ENCODE results near the gene PLCXD3. TPM values are rescaled to one million over a fixed set of nuclear protein-coding genes. Genes with fewer than 3 reads are reported as not detected.

The PLCXD3 gene
- total RNA-seq, 2 experiments from 2014 or later, result not detected

DNA sequence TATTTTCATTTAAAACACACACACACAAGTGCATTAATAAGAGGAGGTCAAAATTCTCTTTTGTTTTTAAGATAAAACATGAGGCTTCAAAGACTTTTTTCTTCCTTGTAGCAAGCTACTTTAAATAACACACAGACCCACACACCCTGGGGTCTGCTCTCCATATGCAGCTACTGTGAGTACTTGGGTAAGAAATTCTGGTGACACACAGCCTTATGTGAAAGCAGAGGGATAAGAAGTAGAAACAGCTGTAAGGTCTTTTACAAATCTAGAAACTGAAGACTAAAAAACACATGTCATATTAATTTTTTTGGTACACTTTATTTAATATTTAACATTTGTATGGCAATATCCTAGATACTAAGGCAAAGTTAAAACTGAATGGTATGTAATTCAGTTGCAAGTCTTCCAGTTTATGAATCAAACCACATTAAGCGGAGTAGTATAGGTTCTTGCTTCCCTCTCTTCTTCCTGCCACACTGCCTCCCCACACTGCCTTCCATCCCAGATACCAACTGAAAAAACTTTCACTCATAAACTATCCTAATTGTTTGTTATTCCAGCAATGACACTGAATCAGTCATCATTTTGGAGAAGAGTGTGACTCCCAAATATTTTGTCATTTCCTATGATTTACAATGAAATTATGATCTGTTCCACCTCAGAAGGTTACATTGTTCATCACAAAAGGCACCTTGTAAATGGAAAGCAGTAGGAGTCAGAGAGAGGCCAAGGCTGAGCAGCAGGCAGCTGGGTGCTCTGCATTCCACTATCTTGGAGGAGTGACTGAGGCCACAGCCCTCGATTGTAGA is 92.0 kb downstream of the PLCXD3 start:
- ChIA-PET CTCF (no interaction called here), POLR2A (no interaction called here)

DNA sequence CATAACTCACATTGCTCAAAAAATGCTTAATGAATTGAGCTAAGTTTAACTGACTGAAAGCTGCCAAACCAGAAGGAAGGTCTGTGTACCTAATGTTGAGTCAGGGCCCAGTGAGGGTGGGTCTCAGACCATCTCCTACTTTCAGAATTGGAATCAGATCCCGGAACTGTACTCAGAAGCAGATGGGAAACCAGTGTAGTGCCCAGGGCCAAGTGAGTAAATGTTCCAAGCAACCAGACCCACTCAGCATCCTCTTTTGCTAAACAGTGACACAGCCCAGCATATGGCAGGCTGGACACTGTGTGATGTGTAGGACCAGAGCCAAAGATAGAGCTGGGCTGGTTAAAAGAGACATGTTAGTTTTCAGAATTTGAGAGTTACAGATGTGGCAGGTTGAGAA is 94.1 kb downstream of the PLCXD3 start:
- CTCF ChIA-PET, result no interaction called here
- POLR2A ChIA-PET, result no interaction called here

DNA sequence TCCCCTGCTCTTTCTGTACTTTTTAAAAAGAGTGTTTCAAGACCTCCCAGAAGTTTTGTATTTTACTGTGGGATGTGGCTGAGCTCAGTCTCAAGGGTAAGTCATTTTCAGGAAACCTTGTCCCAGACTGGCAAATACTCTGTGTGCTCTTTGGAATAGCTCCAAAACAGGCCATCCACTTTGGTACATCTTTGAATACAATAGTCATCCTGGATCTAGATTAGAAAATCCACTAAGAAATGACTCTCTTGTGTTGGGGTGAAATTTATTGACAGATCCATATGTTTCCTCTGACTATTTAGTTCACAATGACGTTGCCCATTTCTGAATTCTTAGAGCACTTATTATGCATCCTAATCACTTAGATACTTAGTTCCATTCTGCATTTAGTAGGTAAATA is 95.2 kb downstream of the PLCXD3 start:
- ChIA-PET POLR2A (no interaction called here), CTCF (no interaction called here)

DNA sequence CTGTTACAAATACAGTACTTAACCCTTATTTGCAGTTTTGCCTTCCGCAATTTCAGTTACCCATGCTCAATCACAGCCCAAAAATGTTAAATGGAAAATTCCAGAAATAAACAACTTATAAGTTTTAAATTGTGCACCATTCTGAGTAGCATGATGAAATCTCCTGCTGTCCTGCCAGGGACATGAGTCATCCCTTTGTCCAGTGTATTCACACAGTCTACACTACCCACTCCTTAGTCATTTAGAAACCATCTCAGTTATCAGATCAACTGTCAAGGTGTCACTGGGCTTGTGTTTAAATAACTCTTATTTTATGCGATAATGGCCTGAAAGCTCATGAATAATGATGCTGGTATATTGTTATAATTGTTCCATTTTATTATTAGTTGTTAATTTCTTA is 95.8 kb downstream of the PLCXD3 start:
- ChIA-PET CTCF (no interaction called here), POLR2A (no interaction called here)

DNA sequence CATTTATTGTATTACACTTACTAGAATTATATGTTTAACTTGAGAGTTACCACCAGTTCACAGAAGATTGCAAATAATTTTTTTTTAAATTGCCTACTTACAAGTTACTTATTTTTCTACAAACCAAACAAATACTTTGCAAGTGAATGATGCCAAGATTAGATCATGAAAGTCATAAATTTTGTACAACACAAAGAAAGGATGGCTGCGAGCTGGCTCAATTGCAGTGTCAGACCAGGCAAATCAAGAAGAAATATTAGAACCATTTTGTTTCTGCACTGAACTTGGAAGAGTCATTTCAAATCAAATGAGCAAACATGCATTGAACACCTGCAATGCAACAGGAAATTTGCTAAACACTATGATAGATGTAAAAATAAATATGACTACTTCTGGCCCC is 97.3 kb downstream of the PLCXD3 start:
- ChIA-PET CTCF (no interaction called here), POLR2A (no interaction called here)

DNA sequence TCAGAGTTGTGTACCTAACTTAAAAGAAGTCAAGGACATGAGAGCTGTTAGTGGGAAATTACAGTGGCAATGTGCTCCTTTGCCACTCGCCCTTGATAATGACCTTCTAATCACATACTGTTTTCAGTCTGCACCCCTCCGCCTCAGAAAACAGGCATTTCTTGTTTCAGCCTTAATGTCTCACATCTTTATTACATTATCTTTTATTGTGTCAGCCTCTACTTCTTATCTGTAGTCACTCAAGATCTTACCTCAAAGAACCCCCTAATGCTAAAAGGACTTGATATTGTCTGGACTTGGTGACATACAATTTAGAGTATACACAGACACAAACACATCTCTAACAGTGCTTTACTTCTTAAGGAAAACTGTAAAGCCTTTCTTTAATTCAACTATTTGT is 97.9 kb downstream of the PLCXD3 start:
- POLR2A ChIA-PET, result no interaction called here

DNA sequence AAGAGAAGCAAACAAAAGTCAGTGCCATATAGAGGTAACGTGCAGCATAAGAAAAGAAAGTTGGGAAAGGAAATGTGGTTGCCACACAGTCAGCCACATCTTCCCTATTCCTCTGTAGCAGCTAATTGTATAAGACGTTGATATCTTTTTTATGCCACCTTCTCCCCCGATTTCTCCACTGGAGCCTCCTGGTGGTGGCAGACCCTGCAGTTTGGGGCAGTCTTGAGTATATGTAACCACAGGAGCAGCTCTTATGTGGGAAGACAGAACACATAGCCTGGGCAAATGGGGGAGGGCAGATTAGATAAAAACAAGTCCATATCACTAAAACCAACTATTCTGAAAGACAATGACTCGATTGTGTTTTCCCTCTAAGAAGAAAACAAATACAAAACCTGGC is 99.7 kb downstream of the PLCXD3 start:
- ChIA-PET CTCF (no interaction called here), POLR2A (no interaction called here)

More for the DNA sequence above, 97.9 kb downstream of the PLCXD3 start:
- CTCF ChIA-PET, result no interaction called here

DNA sequence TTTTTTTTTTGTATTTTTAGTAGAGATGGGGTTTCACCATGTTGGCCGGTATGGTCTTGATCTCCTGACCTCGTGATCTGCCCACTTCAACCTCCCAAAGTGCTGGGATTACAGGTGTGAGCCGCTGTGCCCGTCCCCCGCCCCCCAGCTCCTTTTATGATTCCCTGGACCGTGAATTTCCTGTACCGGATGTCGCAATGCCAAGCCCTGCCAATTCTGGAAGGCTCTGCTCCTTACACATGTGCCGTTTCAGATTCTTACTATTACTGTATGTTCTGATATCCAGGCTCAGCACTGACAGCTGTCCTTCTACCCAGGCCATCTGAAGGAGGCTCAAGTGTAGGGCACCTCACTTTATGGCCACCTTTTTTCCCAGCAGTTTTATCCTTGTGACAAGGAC is 100.1 kb downstream of the PLCXD3 start:
- POLR2A ChIA-PET, result no interaction called here
- CTCF ChIA-PET, result no interaction called here

DNA sequence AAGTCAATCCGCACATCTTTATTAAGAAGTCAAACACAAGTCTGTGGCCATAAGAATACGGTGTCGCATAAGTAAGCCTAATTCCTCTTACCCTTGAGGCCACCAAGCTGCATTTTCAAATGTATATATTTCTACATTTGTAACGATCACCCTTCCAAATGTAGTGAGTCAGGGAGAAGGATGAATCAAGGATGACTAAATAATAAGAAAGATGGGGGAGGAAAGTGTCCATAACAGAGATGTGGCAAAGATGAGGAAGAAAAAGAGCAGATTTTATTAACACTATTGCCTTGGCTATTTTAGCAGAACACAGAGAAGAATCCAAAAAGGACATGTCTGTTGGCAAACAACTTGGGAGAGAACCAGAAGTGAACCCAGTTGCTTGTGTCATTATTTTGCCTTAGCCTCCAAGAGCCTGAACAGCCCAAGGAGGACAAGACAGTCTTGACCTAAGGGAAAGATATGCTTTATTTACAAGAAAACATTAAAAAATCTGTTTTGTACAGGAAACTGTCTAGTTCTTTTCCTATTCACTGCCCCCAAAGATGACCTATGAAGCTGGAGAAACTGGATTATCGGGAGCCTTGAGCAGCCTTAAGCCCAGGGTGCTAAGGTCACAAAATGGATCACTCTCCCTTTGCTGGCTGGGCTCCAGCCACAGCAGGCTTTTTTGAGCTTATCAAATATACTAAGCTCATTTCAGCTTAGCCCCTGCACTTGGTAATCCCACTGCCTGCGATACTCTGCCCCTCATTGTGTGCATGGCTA is 101.5 kb downstream of the PLCXD3 start:
- ChIA-PET POLR2A (no interaction called here), CTCF (no interaction called here)

DNA sequence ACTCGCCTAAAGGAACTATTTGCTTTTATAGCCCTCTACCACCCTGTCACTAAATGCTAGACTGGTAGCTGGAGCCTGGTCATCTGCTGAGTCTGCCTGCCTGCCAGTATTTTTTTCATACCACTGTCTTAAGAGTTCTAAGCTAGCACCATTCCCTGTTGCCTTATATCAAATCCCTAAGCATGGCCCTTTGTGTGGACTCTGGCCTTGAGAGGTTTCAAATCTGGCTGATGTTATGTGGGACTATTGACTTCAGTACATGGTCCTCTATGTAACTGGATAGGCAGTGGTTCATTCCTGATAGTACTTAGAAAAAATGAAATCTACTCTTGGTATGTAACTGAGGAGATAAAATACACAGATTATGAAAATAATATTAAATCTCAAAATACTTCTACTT is 103.5 kb downstream of the PLCXD3 start:
- ChIA-PET CTCF (no interaction called here), POLR2A (no interaction called here)

DNA sequence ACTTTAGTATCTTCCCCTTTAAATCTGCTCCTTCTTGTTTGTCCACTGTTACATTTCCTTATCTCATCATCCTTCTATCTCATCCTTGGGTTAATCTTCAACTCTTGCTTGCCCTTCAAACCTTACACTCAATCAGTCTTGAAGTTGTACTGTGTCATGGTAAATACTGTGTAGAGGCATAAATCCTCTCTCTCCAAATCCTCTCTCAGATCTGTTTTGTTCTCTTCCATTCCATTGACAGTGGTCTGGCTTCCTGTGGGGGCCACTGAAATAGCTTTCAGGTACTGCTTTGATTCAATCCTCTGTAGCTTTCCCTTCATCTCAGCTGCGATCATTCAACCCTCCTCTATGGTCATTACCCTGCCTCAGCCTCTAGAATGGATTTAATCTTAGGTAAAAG is 104.0 kb downstream of the PLCXD3 start:
- ChIA-PET CTCF (no interaction called here), POLR2A (no interaction called here)

DNA sequence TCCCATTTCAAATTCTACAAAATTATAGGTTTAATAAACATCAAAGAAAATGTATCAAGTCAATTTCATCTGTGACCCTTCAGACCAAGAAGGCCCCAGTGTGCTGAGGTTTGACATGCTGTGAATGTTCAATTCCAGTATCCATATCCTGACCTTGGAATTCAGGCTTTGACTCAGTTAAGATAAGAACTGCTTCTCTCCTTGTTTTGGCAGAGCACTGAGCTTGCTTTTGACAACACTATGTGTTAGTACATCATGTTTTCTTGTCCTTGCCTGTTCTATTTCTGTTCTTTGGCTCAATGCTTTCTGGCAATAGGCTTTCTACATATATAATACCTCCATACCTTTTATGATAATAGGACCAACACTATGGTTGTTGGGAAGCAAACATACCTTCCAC is 105.6 kb downstream of the PLCXD3 start:
- CTCF ChIA-PET, result no interaction called here
- POLR2A ChIA-PET, result no interaction called here

DNA sequence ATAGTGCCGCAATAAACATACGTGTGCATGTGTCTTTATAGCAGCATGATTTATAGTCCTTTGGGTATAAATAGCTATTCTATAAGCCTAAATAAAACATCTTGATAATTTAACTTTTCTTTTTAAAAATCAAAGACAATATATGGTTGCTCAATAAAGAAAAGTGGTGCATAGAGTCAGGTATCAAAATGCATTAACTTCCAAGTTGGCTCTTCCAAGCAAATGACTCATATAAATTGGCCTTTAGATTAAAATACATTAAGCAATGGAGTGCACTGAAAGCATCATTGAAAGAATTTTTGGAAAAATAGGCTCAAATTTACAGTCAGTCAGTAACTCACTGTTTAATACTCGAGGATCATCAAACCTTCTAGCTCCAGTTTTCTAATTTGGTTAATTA is 106.6 kb downstream of the PLCXD3 start:
- POLR2A ChIA-PET, result no interaction called here
- CTCF ChIA-PET, result no interaction called here

DNA sequence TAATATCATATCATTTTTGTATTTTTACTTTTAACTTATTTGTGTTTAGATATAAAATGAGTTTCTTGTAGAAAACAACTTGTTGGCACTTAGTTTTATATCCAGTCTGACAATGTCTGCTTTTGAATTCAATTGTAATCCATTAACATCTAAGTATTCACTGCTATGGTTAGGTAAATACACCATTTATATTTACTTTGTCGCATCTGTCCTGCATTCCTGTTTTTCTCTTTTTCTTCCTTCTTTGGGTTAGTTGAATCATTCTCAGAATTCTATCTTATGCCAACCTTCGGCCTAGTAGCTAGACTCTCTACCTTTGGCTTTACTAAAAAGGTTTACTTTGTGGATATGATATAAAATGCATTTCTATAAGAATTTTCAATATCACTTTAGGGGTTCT is 107.6 kb downstream of the PLCXD3 start:
- ChIA-PET CTCF (no interaction called here), POLR2A (no interaction called here)

DNA sequence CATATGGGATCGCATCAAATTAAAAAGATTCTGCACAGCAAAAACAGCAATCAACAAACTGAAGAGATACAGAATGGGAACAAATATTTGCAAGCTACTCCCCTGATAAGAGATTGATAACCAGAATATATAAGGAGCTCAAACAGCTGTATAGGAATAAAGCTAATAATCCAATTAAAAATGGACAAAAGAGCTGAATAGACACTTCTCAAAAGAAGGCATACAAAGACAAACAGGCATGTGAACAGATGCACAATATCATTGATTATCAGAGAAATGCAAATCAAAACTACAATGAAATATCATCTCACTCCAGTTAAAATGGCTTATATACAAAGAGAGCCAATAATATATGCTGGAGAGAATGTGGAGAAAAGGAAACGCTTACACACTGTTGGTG is 110.6 kb downstream of the PLCXD3 start:
- ChIA-PET CTCF (no interaction called here), POLR2A (no interaction called here)

DNA sequence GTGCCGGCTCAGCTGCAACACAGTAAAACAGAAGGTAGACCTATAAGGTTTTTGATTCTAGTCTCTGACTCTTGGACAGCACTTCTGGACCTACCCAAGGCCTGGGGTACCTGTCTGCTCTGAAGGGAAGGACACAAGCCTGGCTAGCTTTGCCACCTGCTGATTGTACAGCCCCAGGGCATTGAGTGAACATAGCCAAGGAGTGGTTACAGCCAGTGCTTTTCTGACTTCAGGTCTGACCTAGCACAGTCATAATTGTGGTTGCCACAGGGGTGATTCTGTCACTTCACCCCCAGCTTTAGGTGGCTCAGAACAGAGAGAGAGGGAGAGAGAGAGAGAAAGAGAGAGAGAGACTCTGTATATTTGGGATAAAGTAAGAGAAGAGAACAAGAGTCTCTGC is 118.4 kb downstream of the PLCXD3 start:
- CTCF ChIA-PET, result no interaction called here
- POLR2A ChIA-PET, result no interaction called here

DNA sequence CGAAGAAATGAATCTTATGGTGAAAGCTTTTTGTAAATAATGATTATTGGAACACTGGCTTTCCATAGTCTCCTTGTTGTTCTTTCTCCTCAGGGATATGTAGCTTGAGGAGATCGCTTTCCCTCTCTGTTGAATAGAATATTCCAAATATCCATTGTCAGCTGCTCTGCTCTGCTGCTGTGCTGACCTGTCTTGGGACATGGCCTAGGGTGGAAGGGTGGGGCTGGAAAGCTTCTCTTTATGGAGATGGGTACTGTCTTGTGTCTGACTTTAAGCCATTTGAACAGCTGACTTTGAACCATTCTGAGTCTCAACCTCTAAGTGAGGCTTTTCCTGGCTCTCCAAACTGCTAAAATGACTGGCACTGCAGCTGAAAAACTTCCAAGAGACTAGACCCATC is 135.8 kb downstream of the PLCXD3 start:
- ChIA-PET POLR2A (no interaction called here), CTCF (no interaction called here)

DNA sequence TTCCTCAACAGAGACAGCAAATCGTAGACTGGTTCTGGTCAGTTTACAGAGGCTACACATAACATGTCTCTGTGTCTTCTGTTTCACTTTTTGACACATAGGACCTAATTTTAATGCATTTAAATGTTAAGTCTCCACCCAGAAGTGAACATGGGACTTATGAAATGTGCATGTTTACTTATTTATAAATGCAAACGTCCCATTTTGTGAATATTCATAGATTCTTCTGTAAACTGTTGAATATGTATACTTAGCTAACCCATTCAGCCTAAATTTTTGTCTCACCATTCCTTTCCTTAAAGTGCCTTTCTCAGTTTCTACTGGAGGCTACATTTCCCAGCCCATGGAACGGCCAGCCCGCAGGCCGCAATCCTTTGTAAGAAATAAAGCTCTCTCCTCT is 137.2 kb downstream of the PLCXD3 start:
- POLR2A ChIA-PET, result no interaction called here
- CTCF ChIA-PET, result no interaction called here

DNA sequence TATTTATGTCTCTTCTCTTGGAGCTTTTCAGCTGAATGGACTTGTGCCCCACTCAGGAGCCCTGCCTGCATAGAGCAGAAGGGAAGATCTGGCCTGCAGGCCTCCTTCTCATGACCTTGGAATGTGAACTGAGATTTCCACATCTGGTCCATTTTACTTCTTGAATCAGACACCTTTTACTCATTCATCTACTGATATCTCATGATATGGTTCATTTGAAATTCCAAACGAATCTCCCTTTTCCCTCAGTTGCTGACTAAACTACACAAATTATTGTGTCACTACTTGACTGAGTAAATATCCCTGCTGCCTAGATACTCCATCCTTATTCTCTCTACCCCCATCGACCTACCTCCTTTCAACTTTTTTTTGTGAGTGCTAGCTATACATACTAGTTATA is 138.7 kb downstream of the PLCXD3 start:
- POLR2A ChIA-PET, result no interaction called here
- CTCF ChIA-PET, result no interaction called here

DNA sequence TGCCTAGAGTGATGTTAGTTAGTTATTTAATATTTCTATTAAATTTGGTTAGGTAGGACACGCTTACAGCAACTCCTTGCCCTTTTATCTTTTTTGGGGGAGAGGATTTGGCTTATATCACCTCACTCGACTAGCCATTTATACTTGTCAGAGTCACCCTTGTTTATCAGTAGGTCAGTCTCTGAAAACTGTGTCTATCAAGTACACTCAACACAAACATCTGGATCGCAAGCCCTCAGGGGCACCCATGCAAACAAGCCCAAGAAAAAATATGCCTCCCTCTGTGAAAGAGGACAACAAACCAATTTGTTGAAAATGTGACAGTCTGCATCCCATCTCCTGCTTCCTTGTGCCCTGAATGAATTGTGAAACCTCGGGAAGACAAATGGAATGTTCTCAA is 139.9 kb downstream of the PLCXD3 start:
- POLR2A ChIA-PET, result no interaction called here
- CTCF ChIA-PET, result no interaction called here

DNA sequence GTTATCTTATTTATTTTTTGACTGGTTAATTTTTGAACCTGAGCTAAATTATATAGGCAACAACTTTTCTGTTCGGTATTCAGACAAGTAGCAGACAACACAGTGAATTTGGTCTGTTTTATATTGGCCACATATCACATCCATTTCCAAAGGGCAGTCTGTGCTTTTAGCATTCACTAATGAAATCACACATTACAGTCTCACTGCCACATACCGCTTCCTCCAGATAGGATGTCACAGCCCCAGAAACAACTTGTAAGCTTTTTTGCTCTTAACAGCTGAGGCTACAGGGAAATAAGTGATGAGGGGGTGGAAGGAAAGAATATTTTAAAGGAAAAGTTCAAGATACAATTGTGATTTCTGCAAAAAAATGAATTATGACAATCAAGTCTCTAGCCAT is 140.6 kb downstream of the PLCXD3 start:
- POLR2A ChIA-PET, result no interaction called here
- CTCF ChIA-PET, result no interaction called here

DNA sequence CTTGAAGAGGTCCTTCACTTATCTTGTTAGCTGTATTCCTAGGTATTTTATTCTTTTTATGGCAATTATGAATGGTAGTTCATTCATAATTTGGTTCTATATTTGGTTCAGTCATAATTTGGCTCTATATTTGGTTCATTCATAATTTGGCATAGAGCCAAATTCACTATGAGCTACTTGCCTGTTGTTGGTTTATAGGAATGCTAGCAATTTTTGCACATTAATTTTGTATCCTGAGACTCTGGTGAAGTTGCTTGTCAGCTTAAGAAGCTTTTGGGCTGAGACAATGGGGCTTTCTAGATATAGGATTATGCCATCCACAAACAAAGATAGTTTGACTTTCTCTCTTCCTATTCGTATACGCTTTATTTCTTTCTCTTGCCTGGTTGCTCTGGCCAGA is 142.2 kb downstream of the PLCXD3 start:
- ChIA-PET CTCF (no interaction called here), POLR2A (no interaction called here)
